ENCODE data around the gene PRPF6. TPM values are rescaled to one million over a fixed set of nuclear protein-coding genes. Genes with fewer than 3 reads are reported as not detected.
A peak's percentile ranks its signal among the peaks of the same experiment; 100 is the strongest.

The PRPF6 gene
- total and polyA plus RNA-seq, 2 of the 13 experiments (the other 11 are each of a cell fraction or from before 2014, with no cell fraction given), result 63.7 to 101 TPM

DNA sequence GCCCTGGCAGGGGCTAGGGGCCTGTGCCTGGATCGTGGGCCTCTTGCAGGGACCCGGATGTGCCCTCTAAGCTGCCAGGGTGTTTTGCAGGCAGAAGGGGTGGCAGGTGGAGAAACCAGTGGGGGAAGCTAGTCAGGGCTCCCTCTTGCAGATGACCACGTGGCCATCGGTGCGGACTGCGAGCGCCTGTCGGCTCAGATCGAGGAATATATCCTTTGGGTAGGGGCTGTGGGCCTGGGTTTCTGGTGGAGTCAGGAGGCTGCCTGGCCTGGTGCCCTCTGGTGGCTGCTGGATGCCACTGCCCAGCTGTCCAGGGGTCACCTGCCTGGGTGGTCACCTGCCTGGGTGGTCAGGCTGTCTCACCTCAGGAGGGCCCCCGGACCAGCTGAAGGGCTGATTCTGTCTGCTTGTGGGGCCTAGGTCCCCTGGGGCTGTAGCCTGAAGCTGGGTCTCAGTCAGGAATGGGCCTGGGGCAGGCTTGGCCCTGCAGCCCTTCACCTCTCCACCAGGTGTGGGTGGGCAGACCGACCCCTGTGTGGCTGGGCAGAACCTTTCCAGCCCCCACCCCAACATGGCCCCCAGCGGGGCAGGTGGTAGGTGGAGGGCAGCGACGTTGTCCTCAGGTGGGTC is 88.8 kb downstream of the PRPF6 start (continued):
- 0 out of 2 replicates have a peak, but pooled peaks have one; percentile 35 for TF ChIP-seq ZNF614 (CRISPR knock-in tag; IDR thresholded peaks at IDR 0.05; ENCODE audit: borderline replicate concordance)
- TF ChIP-seq ZNF260 (CRISPR knock-in tag; IDR thresholded peaks at IDR 0.05; ENCODE audit: borderline replicate concordance, low read depth), result peak; percentile 31; the same call in 1 of the 2 replicates
- TF ChIP-seq, protein P1, sequence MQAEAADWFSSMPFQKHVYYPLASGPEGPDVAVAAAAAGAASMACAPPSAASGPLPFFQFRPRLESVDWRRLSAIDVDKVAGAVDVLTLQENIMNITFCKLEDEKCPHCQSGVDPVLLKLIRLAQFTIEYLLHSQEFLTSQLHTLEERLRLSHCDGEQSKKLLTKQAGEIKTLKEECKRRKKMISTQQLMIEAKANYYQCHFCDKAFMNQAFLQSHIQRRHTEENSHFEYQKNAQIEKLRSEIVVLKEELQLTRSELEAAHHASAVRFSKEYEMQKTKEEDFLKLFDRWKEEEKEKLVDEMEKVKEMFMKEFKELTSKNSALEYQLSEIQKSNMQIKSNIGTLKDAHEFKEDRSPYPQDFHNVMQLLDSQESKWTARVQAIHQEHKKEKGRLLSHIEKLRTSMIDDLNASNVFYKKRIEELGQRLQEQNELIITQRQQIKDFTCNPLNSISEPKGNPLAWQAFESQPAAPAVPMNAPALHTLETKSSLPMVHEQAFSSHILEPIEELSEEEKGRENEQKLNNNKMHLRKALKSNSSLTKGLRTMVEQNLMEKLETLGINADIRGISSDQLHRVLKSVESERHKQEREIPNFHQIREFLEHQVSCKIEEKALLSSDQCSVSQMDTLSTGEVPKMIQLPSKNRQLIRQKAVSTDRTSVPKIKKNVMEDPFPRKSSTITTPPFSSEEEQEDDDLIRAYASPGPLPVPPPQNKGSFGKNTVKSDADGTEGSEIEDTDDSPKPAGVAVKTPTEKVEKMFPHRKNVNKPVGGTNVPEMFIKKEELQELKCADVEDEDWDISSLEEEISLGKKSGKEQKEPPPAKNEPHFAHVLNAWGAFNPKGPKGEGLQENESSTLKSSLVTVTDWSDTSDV (CRISPR knock-in tag; IDR thresholded peaks at IDR 0.05), result peak; percentile 72; the same call in 1 of the 2 replicates
- TF ChIP-seq ZNF713 (CRISPR knock-in tag; IDR thresholded peaks at IDR 0.05), result 0 out of 2 replicates have a peak, but pooled peaks have one; percentile 36
- TF ChIP-seq SALL1 (CRISPR knock-in tag; IDR thresholded peaks at IDR 0.05), result 0 out of 2 replicates have a peak, but pooled peaks have one; percentile 37
- TF ChIP-seq RXRA (CRISPR knock-in tag; IDR thresholded peaks at IDR 0.05), result peak; percentile 74
- TF ChIP-seq, protein P2, sequence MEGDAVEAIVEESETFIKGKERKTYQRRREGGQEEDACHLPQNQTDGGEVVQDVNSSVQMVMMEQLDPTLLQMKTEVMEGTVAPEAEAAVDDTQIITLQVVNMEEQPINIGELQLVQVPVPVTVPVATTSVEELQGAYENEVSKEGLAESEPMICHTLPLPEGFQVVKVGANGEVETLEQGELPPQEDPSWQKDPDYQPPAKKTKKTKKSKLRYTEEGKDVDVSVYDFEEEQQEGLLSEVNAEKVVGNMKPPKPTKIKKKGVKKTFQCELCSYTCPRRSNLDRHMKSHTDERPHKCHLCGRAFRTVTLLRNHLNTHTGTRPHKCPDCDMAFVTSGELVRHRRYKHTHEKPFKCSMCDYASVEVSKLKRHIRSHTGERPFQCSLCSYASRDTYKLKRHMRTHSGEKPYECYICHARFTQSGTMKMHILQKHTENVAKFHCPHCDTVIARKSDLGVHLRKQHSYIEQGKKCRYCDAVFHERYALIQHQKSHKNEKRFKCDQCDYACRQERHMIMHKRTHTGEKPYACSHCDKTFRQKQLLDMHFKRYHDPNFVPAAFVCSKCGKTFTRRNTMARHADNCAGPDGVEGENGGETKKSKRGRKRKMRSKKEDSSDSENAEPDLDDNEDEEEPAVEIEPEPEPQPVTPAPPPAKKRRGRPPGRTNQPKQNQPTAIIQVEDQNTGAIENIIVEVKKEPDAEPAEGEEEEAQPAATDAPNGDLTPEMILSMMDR (CRISPR knock-in tag; IDR thresholded peaks at IDR 0.05), result peak; percentile 96
- TF ChIP-seq ZNF607 (CRISPR knock-in tag; IDR thresholded peaks at IDR 0.05; ENCODE audit: borderline replicate concordance), result 0 out of 2 replicates have a peak, but pooled peaks have one; percentile 17
- peak; percentile 68; the same call in 1 of the 2 replicates for TF ChIP-seq KDM2A (CRISPR knock-in tag; IDR thresholded peaks at IDR 0.05; ENCODE audit: borderline replicate concordance, low read depth)
- peak; percentile 66; the same call in 1 of the 2 replicates for TF ChIP-seq ZNF251 (CRISPR knock-in tag; IDR thresholded peaks at IDR 0.05)
- peak in 1 of 2 experiments; percentile 54; a peak in 1 of 4 replicates for TF ChIP-seq HMGXB4 (CRISPR knock-in tag; IDR thresholded peaks at IDR 0.05; ENCODE audit: borderline replicate concordance in 1 of 2, low read depth in 1 of 2)
- peak; percentile 66; the same call in 1 of the 2 replicates for TF ChIP-seq ZNF331 (CRISPR knock-in tag; IDR thresholded peaks at IDR 0.05)
- TF ChIP-seq TAF1 (CRISPR knock-in tag; IDR thresholded peaks at IDR 0.05), result peak; percentile 30; the same call in 1 of the 2 replicates
- 0 out of 2 replicates have a peak, but pooled peaks have one; percentile 71 for TF ChIP-seq MTA1 (CRISPR knock-in tag; IDR thresholded peaks at IDR 0.05; ENCODE audit: borderline replicate concordance)
- TF ChIP-seq AGO1 (IDR thresholded peaks at IDR 0.05; ENCODE audit: low read depth, low read length, poor library complexity, severe bottlenecking), result peak; percentile 65
- no peak for TF ChIP-seq SUZ12 (IDR thresholded peaks at IDR 0.05; ENCODE audit: low read depth, low read length)
- peak; percentile 55; the same call in 1 of the 2 replicates for TF ChIP-seq ZFYVE20 (CRISPR knock-in tag; IDR thresholded peaks at IDR 0.05; ENCODE audit: borderline replicate concordance, low read depth)
- TF ChIP-seq MXD4 (CRISPR knock-in tag; IDR thresholded peaks at IDR 0.05), result 0 out of 2 replicates have a peak, but pooled peaks have one; percentile 36
- TF ChIP-seq, protein P3, sequence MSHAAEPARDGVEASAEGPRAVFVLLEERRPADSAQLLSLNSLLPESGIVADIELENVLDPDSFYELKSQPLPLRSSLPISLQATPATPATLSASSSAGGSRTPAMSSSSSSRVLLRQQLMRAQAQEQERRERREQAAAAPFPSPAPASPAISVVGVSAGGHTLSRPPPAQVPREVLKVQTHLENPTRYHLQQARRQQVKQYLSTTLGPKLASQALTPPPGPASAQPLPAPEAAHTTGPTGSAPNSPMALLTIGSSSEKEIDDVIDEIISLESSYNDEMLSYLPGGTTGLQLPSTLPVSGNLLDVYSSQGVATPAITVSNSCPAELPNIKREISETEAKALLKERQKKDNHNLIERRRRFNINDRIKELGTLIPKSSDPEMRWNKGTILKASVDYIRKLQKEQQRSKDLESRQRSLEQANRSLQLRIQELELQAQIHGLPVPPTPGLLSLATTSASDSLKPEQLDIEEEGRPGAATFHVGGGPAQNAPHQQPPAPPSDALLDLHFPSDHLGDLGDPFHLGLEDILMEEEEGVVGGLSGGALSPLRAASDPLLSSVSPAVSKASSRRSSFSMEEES (CRISPR knock-in tag; IDR thresholded peaks at IDR 0.05), result peak; percentile 61
- TF ChIP-seq RFX3 (CRISPR knock-in tag; IDR thresholded peaks at IDR 0.05), result no peak
- peak; percentile 29; the same call in 1 of the 2 replicates for TF ChIP-seq KAT8 (CRISPR knock-in tag; IDR thresholded peaks at IDR 0.05)

All from HepG2 (cell line).